MM.1S (cell line): ENCODE measurements around the gene NIN.

Experiments used
- DNase-seq: peaks from one replicate; pipeline ENCODE4 v3.0.0-alpha.2; 2015
- H2AFZ ChIP-seq: fragments of 300-600 bp; sonication (generic); 2 replicates; pipeline ENCODE4 v1.6.0; 2016; ENCODE audit warnings: antibody characterized with exemption, low read length
- H3F3A ChIP-seq: fragments of 300-600 bp; sonication (generic); 2 replicates; pipeline ENCODE4 v1.6.1; 2016; ENCODE audit warnings: mild to moderate bottlenecking, antibody characterized with exemption, low read length, moderate library complexity, mixed read lengths; ENCODE audit not compliant: insufficient read depth
- H3K27ac ChIP-seq: fragments of 300-600 bp; sonication (generic); 2 replicates; pipeline ENCODE4 v1.5.1; 2016; ENCODE audit warnings: mild to moderate bottlenecking, low read length
- H3K27me3 ChIP-seq: fragments of 300-600 bp; sonication (generic); replicated peaks from 2 replicates; pipeline ENCODE4 v1.6.0; 2016; ENCODE audit warnings: low read length; ENCODE audit not compliant: insufficient read depth
- H3K36me3 ChIP-seq: fragments of 300-600 bp; sonication (generic); replicated peaks from 2 replicates; pipeline ENCODE4 v1.6.1; 2016; ENCODE audit warnings: mild to moderate bottlenecking, low read length, mixed read lengths; ENCODE audit not compliant: insufficient read depth
- H3K4me1 ChIP-seq: fragments of 300-600 bp; sonication (generic); 2 replicates; pipeline ENCODE4 v1.6.1; 2016; ENCODE audit warnings: low read length, mixed read lengths
- H3K4me2 ChIP-seq: fragments of 300-600 bp; sonication (generic); 2 replicates; pipeline ENCODE4 v1.6.0; 2016; ENCODE audit warnings: low read depth, low read length
- H3K4me3 ChIP-seq: fragments of 300-600 bp; sonication (generic); 2 replicates; pipeline ENCODE4 v1.5.1; 2016; ENCODE audit warnings: low read length, mixed read lengths
- H3K79me2 ChIP-seq: fragments of 300-600 bp; sonication (generic); 2 replicates; pipeline ENCODE4 v1.6.1; 2016; ENCODE audit warnings: mixed run types, low read length, mixed read lengths
- H3K9ac ChIP-seq: fragments of 300-600 bp; sonication (generic); 2 replicates; pipeline ENCODE4 v1.6.1; 2016; ENCODE audit warnings: low read length, mixed read lengths
- H3K9me2 ChIP-seq: fragments of 300-600 bp; sonication (generic); replicated peaks from 2 replicates; pipeline ENCODE4 v1.6.1; 2016; ENCODE audit warnings: mild to moderate bottlenecking, low read length, mixed read lengths; ENCODE audit not compliant: insufficient read depth
- H3K9me3 ChIP-seq: fragments of 300-600 bp; sonication (generic); replicated peaks from 2 replicates; pipeline ENCODE4 v1.6.1; 2016; ENCODE audit warnings: mild to moderate bottlenecking, low read length, mixed read lengths; ENCODE audit not compliant: insufficient read depth
- H4K20me1 ChIP-seq: fragments of 300-600 bp; sonication (generic); 2 replicates; pipeline ENCODE4 v1.6.1; 2016; ENCODE audit warnings: mild to moderate bottlenecking, low read length, moderate library complexity, mixed read lengths; ENCODE audit not compliant: insufficient read depth
- EZH2 ChIP-seq: fragments of 300-600 bp; sonication (generic); optimal IDR thresholded peaks from 2 replicates; pipeline ENCODE3; 2017; ENCODE audit warnings: low read depth, mild to moderate bottlenecking, antibody characterized with exemption, low read length, mixed read lengths
- EZH2phosphoT487 ChIP-seq: fragments of 300-600 bp; sonication (generic); IDR thresholded peaks from 2 replicates; pipeline ENCODE4 v1.6.1; 2018; ENCODE audit warnings: antibody characterized with exemption, low read length
- TF ChIP-seq, protein P1 (sequence below): fragments of 300-600 bp; sonication (generic); IDR thresholded peaks from 2 replicates; pipeline ENCODE4 v1.5.1; 2016; ENCODE audit warnings: antibody characterized with exemption, low read length, mixed read lengths

Gene NIN

GRCh38 chr14:50783563-50783962 is 47.4 kb downstream of the NIN start:
- H2AFZ ChIP-seq = no peak overlapping the region
- no peak overlapping the region for H3K27ac ChIP-seq
- no peaks in the 10 kb centered on the region for H3K9me3 ChIP-seq
- TF ChIP-seq EZH2phosphoT487 = no peak
- H3K27me3 ChIP-seq = no peaks in the 10 kb centered on the region
- no peak for DNase-seq
- H4K20me1 ChIP-seq = no peaks in the 10 kb centered on the region
- no peaks in the 10 kb centered on the region for H3K9me2 ChIP-seq
- H3K4me1 ChIP-seq = peaks cover 27% of the 10 kb centered on the region
- peaks cover 4% of the 10 kb centered on the region; the same call in 1 of the 2 replicates for H3F3A ChIP-seq
- no peak overlapping the region for H3K4me2 ChIP-seq
- no peaks in the 10 kb centered on the region for H3K36me3 ChIP-seq
- H3K9ac ChIP-seq = no peak overlapping the region
- no peak overlapping the region for H3K4me3 ChIP-seq
- H3K79me2 ChIP-seq = no peaks in the 10 kb centered on the region

- H3K36me3 ChIP-seq = no peaks in the 10 kb centered on the region
- H3K27me3 ChIP-seq = no peaks in the 10 kb centered on the region
- TF ChIP-seq, protein P1, sequence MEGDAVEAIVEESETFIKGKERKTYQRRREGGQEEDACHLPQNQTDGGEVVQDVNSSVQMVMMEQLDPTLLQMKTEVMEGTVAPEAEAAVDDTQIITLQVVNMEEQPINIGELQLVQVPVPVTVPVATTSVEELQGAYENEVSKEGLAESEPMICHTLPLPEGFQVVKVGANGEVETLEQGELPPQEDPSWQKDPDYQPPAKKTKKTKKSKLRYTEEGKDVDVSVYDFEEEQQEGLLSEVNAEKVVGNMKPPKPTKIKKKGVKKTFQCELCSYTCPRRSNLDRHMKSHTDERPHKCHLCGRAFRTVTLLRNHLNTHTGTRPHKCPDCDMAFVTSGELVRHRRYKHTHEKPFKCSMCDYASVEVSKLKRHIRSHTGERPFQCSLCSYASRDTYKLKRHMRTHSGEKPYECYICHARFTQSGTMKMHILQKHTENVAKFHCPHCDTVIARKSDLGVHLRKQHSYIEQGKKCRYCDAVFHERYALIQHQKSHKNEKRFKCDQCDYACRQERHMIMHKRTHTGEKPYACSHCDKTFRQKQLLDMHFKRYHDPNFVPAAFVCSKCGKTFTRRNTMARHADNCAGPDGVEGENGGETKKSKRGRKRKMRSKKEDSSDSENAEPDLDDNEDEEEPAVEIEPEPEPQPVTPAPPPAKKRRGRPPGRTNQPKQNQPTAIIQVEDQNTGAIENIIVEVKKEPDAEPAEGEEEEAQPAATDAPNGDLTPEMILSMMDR = no peak
- TF ChIP-seq EZH2phosphoT487 (no peak), EZH2 (no peak)
- no peak overlapping the region for H3K27ac ChIP-seq
- no peak overlapping the region for H3K4me3 ChIP-seq
- no peak overlapping the region for H3K9ac ChIP-seq
- no peak overlapping the region for H3K4me2 ChIP-seq
- H3F3A ChIP-seq = no peaks in the 10 kb centered on the region
- no peak for DNase-seq
- H3K4me1 ChIP-seq = no peaks in the 10 kb centered on the region
- no peak overlapping the region for H2AFZ ChIP-seq
- no peaks in the 10 kb centered on the region for H4K20me1 ChIP-seq
- H3K9me2 ChIP-seq = no peaks in the 10 kb centered on the region
- no peaks in the 10 kb centered on the region for H3K9me3 ChIP-seq
- no peaks in the 10 kb centered on the region for H3K79me2 ChIP-seq
These were observed 50.6 kb downstream of the NIN start for GRCh38 chr14:50780393-50780792.

GRCh38 chr14:50778721-50779483 is 52.1 kb downstream of the NIN start:
- no peak overlapping the region for H3K4me2 ChIP-seq
- no peaks in the 10 kb centered on the region for H4K20me1 ChIP-seq
- no peaks in the 10 kb centered on the region for H3K27me3 ChIP-seq
- H3F3A ChIP-seq = no peaks in the 10 kb centered on the region
- no peak overlapping the region for H3K27ac ChIP-seq
- H3K79me2 ChIP-seq = no peaks in the 10 kb centered on the region
- H3K4me3 ChIP-seq = no peak overlapping the region
- H3K9me3 ChIP-seq = no peaks in the 10 kb centered on the region
- DNase-seq = no peak
- H2AFZ ChIP-seq = no peak overlapping the region
- H3K9me2 ChIP-seq = no peaks in the 10 kb centered on the region
- H3K4me1 ChIP-seq = peaks cover 9% of the 10 kb centered on the region
- H3K36me3 ChIP-seq = no peaks in the 10 kb centered on the region
- no peak overlapping the region for H3K9ac ChIP-seq
- TF ChIP-seq EZH2phosphoT487 (no peak), EZH2 (no peak)
- TF ChIP-seq, protein P1 = no peak

DNA sequence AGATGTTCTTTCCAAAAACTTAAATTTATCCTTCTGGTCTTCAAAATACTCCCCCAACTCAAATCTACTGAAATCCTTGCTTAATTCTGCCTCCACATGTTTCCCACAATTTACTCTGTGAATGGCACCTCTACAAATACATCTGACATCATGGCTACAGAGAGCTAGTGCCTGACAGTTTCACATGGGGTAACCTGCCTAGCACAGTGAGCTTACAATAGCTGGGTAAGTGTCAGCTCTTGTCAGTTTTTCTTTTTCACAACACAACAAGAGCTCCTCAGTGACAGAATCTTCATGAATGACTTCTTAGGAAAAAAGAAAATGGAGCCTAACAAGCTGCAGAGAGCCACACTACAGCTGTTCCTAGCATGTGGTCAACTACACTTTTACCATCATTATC is 54.4 kb downstream of the NIN start:
- Histone ChIP-seq H3K36me3 (no peaks in the 10 kb centered on the region), H3K9me3 (no peaks in the 10 kb centered on the region), H3K4me1 (peaks cover 13% of the 10 kb centered on the region), H3K4me2 (no peak overlapping the region), H3K4me3 (no peak overlapping the region), H3K9ac (no peak overlapping the region), H3F3A (no peaks in the 10 kb centered on the region), H4K20me1 (no peaks in the 10 kb centered on the region), H3K27me3 (no peaks in the 10 kb centered on the region), H3K79me2 (no peaks in the 10 kb centered on the region), H2AFZ (no peak overlapping the region), H3K27ac (no peak overlapping the region), H3K9me2 (no peaks in the 10 kb centered on the region)
- TF ChIP-seq EZH2 = no peak
- TF ChIP-seq EZH2phosphoT487 = no peak
- TF ChIP-seq, protein P1 = no peak
- DNase-seq = no peak
